Activated CD4-positive, CD25-positive, alpha-beta regulatory T cell treated with anti-CD3 and anti-CD28 coated beads, Interleukin-2, amount 50 U/mL, for 72 hours (primary cell): ENCODE measurements around the gene ADAMTSL1.

Experiments
- DNase-seq: peaks from one replicate; pipeline ENCODE4 v3.0.0; 2021

Gene ADAMTSL1

DNA sequence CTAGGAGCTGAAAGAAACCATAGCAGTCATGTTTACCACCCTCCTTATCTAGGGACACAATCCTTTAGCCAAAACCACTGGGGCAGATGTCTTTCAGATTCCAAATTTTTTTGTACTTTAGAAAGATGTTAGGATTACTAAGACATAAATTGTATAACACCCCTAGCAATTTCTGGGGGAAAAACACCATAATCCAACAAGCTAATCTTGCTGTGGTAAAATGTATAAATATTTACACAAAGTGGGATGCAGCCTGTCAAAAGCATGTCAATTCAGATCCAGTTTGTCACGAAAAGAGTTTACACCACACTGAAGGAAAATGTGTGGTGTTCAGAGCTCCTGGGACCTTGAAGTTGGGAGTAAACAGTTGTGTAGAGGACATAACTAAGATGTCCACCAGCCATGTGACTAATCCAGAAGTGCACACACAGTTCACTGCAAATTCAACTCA, 274.3 kb downstream of the ADAMTSL1 start:
- DNase-seq: no peak

DNA sequence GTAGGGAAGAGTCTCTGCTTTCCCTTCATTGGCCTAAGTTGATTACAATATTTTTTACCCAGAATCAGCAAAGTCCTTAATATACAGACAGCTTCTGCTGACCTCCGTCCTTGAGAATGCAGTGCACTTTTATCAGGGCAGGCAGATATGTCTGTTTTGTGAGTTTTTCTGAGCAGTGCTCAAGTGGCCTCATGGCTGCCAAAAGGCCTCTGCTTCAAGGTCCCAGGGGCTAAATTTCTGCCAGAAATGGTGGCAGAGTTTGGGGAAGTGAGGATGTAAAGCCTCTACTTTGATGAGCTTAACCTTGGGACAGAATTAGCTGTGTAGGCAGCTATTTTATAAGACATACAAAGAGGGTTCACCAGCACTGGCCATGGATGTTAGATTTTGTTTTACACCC, 275.8 kb downstream of the ADAMTSL1 start:
- DNase-seq: no peak

DNA sequence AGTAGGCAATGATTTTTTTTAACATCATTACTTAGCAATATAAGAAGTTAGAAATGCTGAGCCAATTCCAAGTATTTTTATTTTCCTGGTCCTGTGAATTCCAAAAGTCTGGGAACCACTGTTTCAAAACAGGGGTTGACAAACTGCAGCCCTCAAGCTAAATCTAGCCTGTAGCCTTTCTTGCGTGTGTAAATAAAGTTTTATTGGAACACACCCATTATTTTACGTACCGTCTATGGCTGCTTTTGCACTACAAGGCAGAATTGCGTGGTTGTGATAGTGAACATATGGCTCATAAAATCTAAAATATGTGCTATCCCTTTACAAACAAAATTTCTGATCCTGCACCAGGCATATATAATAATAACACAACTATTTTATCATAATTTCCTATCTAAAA, 280.0 kb downstream of the ADAMTSL1 start:
- DNase-seq: no peak

- DNase-seq: no peak
These were observed 280.6 kb downstream of the ADAMTSL1 start for GRCh38 chr9:18754537-18754936.

DNA sequence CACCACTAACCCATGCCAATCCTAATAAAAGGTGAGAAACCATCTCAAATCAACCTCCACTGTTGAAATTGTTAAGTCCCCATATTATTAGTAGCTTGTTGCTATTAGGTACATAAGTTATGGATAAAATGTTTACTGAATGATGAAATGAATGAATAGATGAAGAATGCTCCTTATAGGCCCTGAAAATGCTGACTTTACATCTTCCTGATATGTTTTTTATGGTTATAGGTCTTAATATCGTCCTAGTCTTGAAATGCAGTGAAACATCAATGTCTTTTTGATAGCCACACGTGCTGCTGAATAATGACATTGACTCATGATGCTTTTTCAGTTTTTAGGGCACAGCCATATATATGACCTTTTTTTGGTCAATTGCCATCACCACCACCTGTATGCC, 281.3 kb downstream of the ADAMTSL1 start:
- no peak for DNase-seq

DNA sequence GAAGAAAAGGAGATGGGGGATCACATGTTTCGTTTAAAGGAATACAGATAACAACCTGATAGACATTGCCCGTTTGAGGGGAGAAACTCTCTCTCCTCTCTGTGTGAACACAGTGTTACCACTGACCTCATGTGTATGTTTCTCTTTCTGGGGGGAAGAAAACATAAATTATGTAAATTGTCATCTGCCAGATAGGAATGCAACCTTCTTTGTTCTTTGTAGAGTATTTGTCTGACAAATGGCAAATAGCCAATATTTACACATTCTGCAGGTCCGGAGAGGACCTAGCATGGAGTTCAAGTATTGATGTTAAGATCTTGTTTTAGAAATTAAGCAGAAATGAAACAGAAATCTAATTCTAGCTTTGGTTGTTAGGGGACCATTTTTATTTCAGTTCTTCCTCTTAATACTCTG, 282.8 kb downstream of the ADAMTSL1 start:
- no peak for DNase-seq

DNA sequence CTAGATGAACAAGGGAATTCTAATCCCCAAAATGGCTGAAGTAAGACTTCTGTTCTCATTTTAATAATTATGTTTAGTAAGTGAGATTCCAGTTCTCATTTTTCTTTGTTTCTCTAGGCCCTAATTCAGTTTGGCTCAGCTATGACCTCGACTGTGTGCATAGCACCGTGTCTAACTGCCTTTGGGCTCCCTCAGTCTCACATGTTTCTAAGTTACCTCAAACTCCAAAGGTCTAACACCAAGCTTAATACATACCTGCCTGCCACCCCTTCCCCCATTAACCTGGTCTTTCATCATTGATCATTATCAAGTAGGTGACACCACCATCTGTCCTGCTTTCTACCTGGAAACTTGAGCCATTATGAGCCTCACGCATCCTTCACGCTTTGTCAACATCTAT, 285.9 kb downstream of the ADAMTSL1 start:
- DNase-seq: no peak

DNA sequence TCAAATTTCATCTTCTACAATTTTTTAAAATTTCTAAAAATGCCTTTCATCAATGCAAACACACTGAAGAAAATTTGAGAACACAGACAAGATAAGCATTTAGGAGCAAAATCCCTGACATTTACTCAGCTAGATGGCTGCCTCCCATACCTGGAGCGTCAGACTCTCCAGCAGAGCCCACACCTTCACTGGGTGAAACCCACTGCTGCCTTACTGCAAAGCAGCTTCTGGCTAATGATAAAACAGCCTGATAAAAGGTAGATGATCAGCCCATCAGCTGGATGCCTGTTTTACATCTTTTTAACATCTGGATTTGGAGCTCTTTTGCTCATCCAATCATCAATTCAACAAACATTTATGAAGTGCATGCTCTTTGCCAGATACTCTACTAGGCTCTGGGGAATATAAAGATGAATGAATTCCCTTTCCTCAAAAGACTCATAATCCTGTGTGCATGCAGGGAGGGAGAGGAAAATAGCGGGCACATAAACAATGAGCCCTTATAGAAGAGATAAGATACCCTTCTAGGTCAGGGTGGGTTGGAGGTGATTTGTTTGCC, 287.9 kb downstream of the ADAMTSL1 start:
- no peak for DNase-seq

GRCh38 chr9:18766989-18767550, 293.1 kb downstream of the ADAMTSL1 start:
- DNase-seq: no peak

DNA sequence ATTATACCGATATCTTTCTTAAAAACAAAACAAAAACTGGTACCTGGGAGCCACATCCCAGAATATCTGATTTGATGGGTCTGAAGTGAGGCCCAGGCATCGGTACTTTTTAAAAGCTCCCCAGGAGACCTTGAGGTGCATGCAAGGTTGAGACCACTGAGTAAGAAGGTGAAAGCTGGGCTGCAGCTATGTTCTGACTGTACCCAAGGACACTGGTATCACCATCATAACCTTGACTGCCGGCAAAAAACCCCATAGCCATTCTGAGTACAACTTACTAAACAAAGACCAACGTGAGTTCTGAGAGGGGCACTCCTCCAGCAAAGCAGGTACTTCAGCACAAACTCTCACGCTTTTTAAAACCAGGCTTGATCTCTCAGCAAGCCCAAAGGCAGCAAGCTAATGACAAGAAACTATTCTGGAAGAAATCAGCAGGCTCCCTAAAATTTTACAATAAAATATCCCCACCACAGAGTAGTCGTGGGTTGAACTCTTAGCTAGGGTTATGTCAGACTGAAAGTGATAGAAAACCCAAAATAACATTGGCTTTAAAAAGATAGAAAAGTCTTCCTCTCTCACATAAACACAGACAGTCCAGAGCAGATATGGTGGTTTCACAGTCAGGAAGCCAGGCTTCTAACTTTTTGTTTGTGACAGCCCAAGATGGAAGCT, 295.1 kb downstream of the ADAMTSL1 start:
- no peak for DNase-seq

DNA sequence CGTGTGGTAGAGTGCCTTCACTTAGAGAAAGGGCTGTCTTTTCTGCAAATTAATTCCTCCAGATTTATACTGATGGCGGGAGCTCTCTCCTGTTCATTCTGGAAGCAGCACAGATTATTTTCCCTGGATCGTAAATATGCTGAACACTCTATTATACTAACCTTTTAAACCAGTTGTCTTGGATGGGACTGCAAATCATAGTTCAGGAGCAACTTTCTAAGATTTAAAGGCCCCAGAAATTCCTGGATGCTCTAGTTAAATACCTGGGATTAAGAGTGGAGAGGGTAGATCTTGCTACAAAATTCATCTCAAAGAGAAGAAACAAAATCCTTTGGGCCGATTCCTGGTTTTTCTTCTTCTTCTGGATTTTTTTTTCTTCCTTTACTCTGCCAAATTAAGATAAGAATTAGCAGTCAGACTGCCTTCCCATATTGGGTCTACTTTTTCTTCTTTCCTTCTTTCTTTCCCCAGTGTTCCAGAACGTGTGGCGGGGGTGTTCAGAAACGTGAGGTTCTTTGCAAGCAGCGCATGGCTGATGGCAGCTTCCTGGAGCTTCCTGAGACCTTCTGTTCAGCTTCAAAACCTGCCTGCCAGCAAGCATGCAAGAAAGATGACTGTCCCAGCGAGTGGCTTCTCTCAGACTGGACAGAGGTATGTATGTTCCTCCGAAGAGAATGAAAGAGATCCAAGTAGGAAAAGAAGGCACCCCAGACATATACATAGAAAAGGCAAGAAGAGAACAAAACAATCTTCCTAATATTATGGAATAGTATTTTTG, 296.4 kb downstream of the ADAMTSL1 start:
- no peak for DNase-seq

GRCh38 chr9:18771011-18771410, 297.1 kb downstream of the ADAMTSL1 start:
- DNase-seq: no peak

DNA sequence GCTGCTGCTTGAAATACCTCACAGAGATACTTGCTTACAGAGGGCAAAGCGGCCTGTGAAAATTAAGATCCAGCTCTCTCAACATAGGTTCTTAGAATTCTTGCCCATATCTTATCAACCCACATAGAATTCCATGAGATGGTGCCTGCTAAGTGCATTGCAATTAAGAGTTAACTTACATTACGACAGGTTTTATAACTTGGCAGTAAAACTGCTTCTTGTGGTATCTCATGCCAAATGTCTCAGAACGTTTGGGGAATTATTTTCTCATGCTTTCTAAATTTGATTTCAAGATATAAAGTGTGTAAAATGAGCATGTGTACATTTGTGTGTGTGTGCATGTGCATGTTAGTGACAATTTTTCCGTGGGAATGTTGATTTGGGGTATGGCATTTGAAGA, 297.8 kb downstream of the ADAMTSL1 start:
- no peak for DNase-seq

DNA sequence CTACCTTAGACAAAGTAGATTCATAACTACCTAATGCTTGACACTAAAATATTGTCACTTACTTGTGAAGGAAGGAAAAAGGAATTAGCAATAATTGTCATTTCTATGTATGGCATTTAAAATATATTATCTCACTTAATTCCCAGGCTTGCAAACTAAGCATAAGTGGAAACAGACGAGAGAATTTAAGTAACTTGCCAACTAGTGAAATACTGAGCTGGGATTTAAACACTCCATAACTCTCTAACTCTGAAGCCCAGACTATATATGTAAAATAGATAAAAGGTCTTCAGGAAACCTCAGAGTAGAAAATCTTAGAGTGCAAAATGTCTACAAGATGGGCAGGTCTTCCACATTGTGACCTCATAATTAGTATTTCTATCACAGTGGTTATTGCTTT, 301.3 kb downstream of the ADAMTSL1 start:
- DNase-seq: no peak

DNA sequence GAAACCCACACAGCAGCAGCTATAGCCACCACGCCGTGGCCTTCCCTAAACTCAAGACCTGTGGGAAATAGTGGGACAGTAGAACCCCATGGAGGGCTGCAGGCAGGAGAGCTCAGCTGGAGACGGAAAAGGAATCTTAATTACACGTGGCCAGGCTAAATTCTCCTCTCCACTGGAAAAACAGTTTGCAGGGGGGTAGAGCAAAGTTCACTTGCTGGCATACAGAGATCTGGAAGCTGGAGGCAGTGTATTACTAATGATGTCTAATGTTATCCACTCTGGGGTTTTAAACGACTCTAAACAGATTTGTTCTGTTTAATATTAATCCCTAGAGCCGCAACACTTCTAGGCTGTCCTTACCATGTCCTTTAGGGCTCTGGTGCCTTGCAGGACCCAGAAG, 302.0 kb downstream of the ADAMTSL1 start:
- DNase-seq: no peak

- no peak for DNase-seq
These were observed 303.2 kb downstream of the ADAMTSL1 start for GRCh38 chr9:18776836-18777820.

GRCh38 chr9:18778147-18778546, 304.2 kb downstream of the ADAMTSL1 start:
- no peak for DNase-seq

DNA sequence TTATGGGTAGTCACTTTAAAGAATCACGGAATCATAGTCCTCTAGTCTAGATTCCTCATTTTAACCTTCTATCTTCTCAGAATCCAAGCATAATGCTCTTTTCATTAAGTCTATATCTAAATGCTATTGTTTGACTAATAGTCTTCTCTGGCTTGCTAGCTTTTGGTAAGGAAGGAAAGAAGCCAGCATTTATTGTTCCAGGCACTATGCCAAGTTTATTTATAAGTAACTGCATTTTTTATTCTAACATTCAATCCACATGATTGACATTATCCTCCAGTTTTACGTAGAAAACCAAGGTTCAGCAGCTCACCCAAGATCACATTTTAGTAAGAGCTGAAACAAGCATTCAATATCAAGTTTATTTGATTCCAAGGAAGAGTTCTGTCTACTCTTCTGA, 304.9 kb downstream of the ADAMTSL1 start:
- no peak for DNase-seq

GRCh38 chr9:18783909-18784308, 310.0 kb downstream of the ADAMTSL1 start:
- no peak for DNase-seq

DNA sequence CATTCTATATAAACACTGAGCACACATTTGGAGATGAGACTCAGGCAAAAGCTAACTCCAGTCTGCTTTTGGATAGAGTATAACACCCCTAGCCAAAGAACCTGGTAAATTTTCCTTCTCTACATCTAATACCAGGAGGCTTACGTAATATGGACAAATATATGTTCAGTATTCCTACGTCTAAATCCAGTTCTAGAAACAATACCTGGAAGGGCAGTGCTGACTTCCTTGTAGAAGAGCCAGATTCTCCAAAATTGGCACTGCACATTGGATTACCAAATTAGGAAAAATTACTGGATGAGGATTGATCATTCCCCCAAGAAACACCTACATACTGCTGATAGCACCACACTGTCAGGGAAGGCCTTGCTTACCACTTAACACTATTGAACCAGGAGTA, 311.7 kb downstream of the ADAMTSL1 start:
- DNase-seq: no peak

DNA sequence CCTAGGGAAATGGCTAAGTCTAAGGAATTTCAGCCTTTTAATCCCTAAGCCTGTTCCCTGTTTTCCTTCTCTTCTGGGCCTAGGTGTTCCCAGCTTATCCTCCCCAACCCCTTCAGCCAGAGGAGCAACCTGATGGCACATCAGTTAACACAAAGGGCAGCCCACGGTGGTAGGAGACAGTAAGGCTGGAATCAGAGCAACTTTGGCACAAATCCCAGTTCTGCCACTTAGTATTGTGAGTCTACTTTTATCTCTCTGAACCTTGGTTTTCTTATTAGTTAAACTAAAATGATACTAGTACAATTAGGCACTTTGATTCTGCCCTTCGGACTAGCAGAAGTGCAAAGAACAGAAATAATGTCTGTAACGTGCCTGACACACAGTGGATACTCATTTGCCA, 312.2 kb downstream of the ADAMTSL1 start:
- DNase-seq: no peak

GRCh38 chr9:18786911-18787650, 313.1 kb downstream of the ADAMTSL1 start:
- DNase-seq: no peak
